ENCODE results near the gene NEK3.

GRCh38 chr13:52162279-52163101 lies 3.1 kb upstream of the NEK3 start:
- TF ChIP-seq, protein P1, sequence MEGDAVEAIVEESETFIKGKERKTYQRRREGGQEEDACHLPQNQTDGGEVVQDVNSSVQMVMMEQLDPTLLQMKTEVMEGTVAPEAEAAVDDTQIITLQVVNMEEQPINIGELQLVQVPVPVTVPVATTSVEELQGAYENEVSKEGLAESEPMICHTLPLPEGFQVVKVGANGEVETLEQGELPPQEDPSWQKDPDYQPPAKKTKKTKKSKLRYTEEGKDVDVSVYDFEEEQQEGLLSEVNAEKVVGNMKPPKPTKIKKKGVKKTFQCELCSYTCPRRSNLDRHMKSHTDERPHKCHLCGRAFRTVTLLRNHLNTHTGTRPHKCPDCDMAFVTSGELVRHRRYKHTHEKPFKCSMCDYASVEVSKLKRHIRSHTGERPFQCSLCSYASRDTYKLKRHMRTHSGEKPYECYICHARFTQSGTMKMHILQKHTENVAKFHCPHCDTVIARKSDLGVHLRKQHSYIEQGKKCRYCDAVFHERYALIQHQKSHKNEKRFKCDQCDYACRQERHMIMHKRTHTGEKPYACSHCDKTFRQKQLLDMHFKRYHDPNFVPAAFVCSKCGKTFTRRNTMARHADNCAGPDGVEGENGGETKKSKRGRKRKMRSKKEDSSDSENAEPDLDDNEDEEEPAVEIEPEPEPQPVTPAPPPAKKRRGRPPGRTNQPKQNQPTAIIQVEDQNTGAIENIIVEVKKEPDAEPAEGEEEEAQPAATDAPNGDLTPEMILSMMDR (IDR thresholded peaks at IDR 0.05; ENCODE audit: low read length), result no peak
- no peak for TF ChIP-seq EZH2 (IDR thresholded peaks at IDR 0.05; ENCODE audit: borderline replicate concordance, low read length)
